Endothelial cell (in vitro differentiated cells): Measurements from ENCODE around the gene CASP5. TPM values are rescaled to one million over a fixed set of nuclear protein-coding genes. Genes with fewer than 3 reads are reported as not detected.
"Not testable (repeated sequence)": the region's sequence is repeated elsewhere in the genome, so short reads cannot be mapped to it uniquely, and the experiment has no call there.

Experiments
- DNase-seq: peaks from one replicate; pipeline ENCODE4 v3.0.0; 2021; ENCODE audit warnings: low spot score
- H3K27ac Mint-ChIP-seq: one replicate; pipeline ENCODE4 v1.8.0; 2021; ENCODE audit warnings: mixed read lengths, inconsistent platforms; ENCODE audit not compliant: unreplicated experiment
- H3K27me3 Mint-ChIP-seq: one replicate; pipeline ENCODE4 v1.8.0; 2021; ENCODE audit warnings: mild to moderate bottlenecking, moderate library complexity, mixed read lengths, inconsistent platforms; ENCODE audit not compliant: unreplicated experiment
- H3K36me3 Mint-ChIP-seq: one replicate; pipeline ENCODE4 v1.8.0; 2021; ENCODE audit warnings: mild to moderate bottlenecking, low read depth, mixed read lengths, inconsistent platforms; ENCODE audit not compliant: unreplicated experiment
- H3K4me1 Mint-ChIP-seq: one replicate; pipeline ENCODE4 v1.8.0; 2021; ENCODE audit warnings: mild to moderate bottlenecking, mixed read lengths, inconsistent platforms; ENCODE audit not compliant: unreplicated experiment
- H3K4me3 Mint-ChIP-seq: one replicate; pipeline ENCODE4 v1.8.0; 2021; ENCODE audit warnings: mild to moderate bottlenecking, mixed read lengths, inconsistent platforms; ENCODE audit not compliant: unreplicated experiment
- H3K9me3 Mint-ChIP-seq: one replicate; pipeline ENCODE4 v1.8.0; 2021; ENCODE audit warnings: mixed read lengths, inconsistent platforms; ENCODE audit not compliant: unreplicated experiment
- total RNA-seq: library from RNA; stranded (reverse); fragmentation: NEBNext Ultra II Directional; extraction: Animal tissue kit (Norgen Biotek cat#: 25700); gene quantifications from one replicate; pipeline ENCODE4 v1.2.1, GENCODE V29; 2021; ENCODE audit not compliant: unreplicated experiment
- TF ChIP-seq, protein P1 (sequence below): fragments of 200-600 bp; sonication (generic); IDR thresholded peaks from one replicate; pipeline ENCODE4 v1.5.0; 2021; ENCODE audit warnings: antibody characterized with exemption; ENCODE audit not compliant: unreplicated experiment

Gene CASP5
- total RNA-seq, 1 donor from 2014 or later: not detected

DNA sequence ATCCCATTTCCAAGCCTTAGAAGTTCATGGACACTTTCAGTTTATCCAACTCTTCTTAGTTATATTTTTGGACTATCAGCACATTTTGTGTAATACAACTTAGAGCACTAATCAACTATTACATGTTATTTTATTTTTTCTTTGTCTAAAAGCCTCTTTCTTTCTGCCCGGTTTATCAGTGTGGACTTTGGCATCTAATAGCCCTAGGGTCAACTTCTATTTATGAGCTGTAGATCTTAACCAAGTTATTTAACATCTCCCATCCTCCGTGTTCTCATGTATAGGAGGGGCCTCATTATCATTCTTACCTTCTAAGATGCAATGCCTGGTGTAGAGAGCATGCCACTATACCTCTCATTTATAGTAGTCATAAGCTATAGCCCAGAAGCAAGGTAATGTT lies 17.7 kb upstream of the CASP5 start:
- H3K27ac Mint-ChIP-seq: no peak overlapping the region
- peaks cover 1% of the 10 kb centered on the region for H3K27me3 Mint-ChIP-seq
- H3K4me3 Mint-ChIP-seq: no peak overlapping the region
- no peak for DNase-seq
- no peaks in the 10 kb centered on the region for H3K9me3 Mint-ChIP-seq
- no peaks in the 10 kb centered on the region for H3K36me3 Mint-ChIP-seq
- TF ChIP-seq, protein P1, sequence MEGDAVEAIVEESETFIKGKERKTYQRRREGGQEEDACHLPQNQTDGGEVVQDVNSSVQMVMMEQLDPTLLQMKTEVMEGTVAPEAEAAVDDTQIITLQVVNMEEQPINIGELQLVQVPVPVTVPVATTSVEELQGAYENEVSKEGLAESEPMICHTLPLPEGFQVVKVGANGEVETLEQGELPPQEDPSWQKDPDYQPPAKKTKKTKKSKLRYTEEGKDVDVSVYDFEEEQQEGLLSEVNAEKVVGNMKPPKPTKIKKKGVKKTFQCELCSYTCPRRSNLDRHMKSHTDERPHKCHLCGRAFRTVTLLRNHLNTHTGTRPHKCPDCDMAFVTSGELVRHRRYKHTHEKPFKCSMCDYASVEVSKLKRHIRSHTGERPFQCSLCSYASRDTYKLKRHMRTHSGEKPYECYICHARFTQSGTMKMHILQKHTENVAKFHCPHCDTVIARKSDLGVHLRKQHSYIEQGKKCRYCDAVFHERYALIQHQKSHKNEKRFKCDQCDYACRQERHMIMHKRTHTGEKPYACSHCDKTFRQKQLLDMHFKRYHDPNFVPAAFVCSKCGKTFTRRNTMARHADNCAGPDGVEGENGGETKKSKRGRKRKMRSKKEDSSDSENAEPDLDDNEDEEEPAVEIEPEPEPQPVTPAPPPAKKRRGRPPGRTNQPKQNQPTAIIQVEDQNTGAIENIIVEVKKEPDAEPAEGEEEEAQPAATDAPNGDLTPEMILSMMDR: no peak
- H3K4me1 Mint-ChIP-seq: no peaks in the 10 kb centered on the region

DNA sequence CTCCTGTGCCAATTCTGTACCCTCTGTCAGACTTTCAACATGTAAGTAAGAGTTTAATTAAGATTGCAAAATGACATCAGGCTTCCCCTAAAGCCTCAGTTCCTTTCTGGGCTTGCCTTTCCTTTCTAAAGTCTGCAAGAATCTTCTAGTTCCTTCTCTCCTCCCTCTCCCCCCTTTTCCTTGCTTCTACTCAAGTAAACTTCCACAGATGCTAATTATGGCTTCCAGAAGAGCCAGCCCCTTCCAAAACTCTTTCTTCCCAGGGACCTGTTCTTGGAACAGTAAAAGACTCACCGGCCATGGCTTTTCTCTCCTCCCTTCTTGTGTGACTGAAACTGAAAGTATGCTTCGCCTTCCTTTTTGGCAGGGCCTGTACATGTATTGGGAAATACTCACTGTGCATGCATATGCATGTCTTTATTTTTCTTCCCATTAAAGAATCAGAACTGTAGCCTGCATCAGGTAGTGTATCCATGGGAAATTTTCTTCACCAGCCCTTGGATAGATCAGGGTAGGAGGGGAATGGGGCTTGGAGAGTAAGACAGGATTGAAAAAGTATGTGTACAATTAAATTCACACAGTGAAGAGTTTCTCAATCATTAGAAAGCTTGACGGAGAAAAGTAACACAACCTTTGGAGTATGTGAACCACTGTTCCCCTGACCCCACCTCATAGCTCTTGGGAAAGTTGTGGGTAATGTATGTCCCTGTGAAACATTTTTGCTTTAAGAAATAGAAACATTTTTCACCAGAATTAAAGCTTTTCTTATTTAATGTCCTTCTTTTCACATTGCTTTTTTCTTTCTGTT lies 12.0 kb upstream of the CASP5 start, which contains the start of gene CASP1:
TSS of gene CASP1 (minus strand) at position 332 of the 808 bp plus-strand sequence. CDS start at position 301, 31 bp downstream.
- H3K9me3 Mint-ChIP-seq: no peaks in the 10 kb centered on the region
- H3K4me1 Mint-ChIP-seq: no peaks in the 10 kb centered on the region
- TF ChIP-seq, protein P1: no peak
- no peak within 1 kb of the TSS for H3K4me3 Mint-ChIP-seq
- no peak for DNase-seq
- no peaks in the 10 kb centered on the region for H3K36me3 Mint-ChIP-seq
- H3K27me3 Mint-ChIP-seq: no peaks in the 10 kb centered on the region
- H3K27ac Mint-ChIP-seq: no peak within 1 kb of the TSS

DNA sequence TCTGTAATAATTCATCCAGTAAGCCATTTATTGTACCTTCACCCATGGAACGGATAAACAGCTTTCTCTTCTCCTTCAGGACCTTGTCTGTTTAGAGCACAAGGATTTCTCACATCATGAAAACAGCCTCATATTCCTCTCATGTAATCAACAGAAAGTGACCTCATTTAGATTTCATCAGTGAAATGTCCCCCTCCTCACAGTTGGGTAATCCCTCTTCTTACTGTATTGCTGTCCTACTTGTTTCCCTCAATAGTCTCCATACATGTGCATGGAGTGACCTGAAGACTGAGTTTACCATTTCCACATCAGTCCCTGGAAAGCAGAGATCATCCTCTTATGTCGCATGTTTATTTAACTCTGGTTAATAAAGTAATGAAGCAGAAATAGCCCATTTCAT lies 11.4 kb upstream of the CASP5 start:
- H3K4me1 Mint-ChIP-seq, H3K27me3 Mint-ChIP-seq, H3K27ac Mint-ChIP-seq, H3K36me3 Mint-ChIP-seq, H3K9me3 Mint-ChIP-seq, DNase-seq, H3K4me3 Mint-ChIP-seq: not testable (repeated sequence)

DNA sequence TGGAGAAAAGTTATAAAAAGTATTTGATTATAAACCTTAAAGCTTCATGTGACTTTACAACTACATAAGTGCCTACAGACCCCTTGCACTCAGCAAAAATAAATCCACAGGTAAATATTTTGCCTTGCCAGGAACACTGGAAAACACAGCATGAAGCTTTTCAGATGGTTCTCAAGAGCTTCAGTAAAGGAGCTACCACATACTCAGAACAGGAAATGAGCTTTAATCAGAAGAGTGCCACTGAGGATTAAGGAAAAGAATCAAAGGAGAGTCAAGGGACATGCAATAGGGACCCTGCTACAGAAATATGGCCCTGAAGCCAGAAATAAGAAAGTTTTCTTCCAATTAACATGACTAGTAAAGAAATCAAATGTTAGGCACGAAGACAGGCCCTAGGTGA lies 10.8 kb upstream of the CASP5 start:
- no peaks in the 10 kb centered on the region for H3K36me3 Mint-ChIP-seq
- DNase-seq: no peak
- no peaks in the 10 kb centered on the region for H3K4me1 Mint-ChIP-seq
- H3K9me3 Mint-ChIP-seq: no peaks in the 10 kb centered on the region
- no peak overlapping the region for H3K4me3 Mint-ChIP-seq
- no peak overlapping the region for H3K27ac Mint-ChIP-seq
- H3K27me3 Mint-ChIP-seq: no peaks in the 10 kb centered on the region
- TF ChIP-seq, protein P1: no peak

DNA sequence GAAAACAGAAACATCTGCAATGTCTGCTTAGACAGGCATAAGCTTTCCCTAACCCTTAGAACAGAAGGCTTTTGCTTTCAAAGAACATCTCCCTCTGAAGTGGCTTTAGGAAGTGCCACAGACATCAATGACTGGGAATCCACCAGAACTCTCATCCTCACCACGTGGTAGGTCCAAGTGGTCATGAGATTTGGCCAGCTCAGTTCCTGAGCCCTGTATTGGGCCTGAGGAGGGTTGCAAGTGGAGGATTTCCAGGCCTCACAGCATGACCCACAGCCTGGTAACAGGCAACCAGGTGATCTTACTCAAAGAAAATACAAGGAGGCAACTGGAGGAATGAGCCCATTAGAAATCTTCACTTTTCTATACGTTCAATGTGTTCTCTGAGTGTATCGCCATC lies 10.4 kb upstream of the CASP5 start:
- no peak overlapping the region for H3K4me3 Mint-ChIP-seq
- no peaks in the 10 kb centered on the region for H3K36me3 Mint-ChIP-seq
- no peaks in the 10 kb centered on the region for H3K27me3 Mint-ChIP-seq
- no peak for DNase-seq
- TF ChIP-seq, protein P1: no peak
- H3K9me3 Mint-ChIP-seq: no peaks in the 10 kb centered on the region
- no peak overlapping the region for H3K27ac Mint-ChIP-seq
- H3K4me1 Mint-ChIP-seq: no peaks in the 10 kb centered on the region
